Smooth muscle cell of the brain vasculature (primary cell): ENCODE data around the gene VARS2.

Source experiments
- DNase-seq: peaks from one replicate; pipeline ENCODE4 v3.0.0-alpha.2; 2012; ENCODE audit warnings: low read depth, low spot score

VARS2 gene

GRCh38 chr6:30928677-30929076 is 14.6 kb downstream of the VARS2 start:
- DNase-seq = no peak

- DNase-seq = no peak
These were observed 16.5 kb downstream of the VARS2 start for GRCh38 chr6:30930506-30930905.

GRCh38 chr6:30931272-30931671 is 17.2 kb downstream of the VARS2 start:
- DNase-seq = no peak

- DNase-seq = no peak
These were observed 18.1 kb downstream of the VARS2 start, which contains the start of gene SFTA2 for GRCh38 chr6:30931969-30932645. Gene SFTA2 (minus strand): TSS chr6:30932170. CDS start chr6:30932096, 74 bp downstream.

GRCh38 chr6:30932665-30933365 is 18.8 kb downstream of the VARS2 start:
- DNase-seq = no peak

GRCh38 chr6:30935018-30935417 is 21.0 kb downstream of the VARS2 start:
- DNase-seq = no peak

- DNase-seq = no peak
These were observed 23.2 kb downstream of the VARS2 start for GRCh38 chr6:30937265-30937664.

- no peak for DNase-seq
These were observed 24.7 kb downstream of the VARS2 start for GRCh38 chr6:30938730-30939129.

GRCh38 chr6:30939473-30939872 is 25.4 kb downstream of the VARS2 start:
- DNase-seq = no peak

- DNase-seq = no peak
These were observed 26.4 kb downstream of the VARS2 start, which contains the start of gene MUCL3 for GRCh38 chr6:30940361-30940986. Gene MUCL3 (plus strand): TSS chr6:30940973. CDS start chr6:30941000, 27 bp downstream.

GRCh38 chr6:30942338-30943060 is 28.5 kb downstream of the VARS2 start:
- DNase-seq = no peak

- no peak for DNase-seq
These were observed 30.0 kb downstream of the VARS2 start for GRCh38 chr6:30944051-30944450.

- no peak for DNase-seq
These were observed 31.2 kb downstream of the VARS2 start for GRCh38 chr6:30945281-30945680.

- DNase-seq = no peak
These were observed 33.2 kb downstream of the VARS2 start for GRCh38 chr6:30947231-30947630.

GRCh38 chr6:30948811-30949210 is 34.8 kb downstream of the VARS2 start:
- no peak for DNase-seq

- no peak for DNase-seq
These were observed 38.0 kb downstream of the VARS2 start for GRCh38 chr6:30951907-30952469.

GRCh38 chr6:30954631-30955366 is 40.8 kb downstream of the VARS2 start:
- DNase-seq = no peak

GRCh38 chr6:30955367-30956042 is 41.5 kb downstream of the VARS2 start:
- DNase-seq = no peak

- DNase-seq = no peak
These were observed 43.7 kb downstream of the VARS2 start for GRCh38 chr6:30957716-30958115.

GRCh38 chr6:30960907-30961673 is 47.1 kb downstream of the VARS2 start:
- no peak for DNase-seq
